ENCODE data around the gene LYPD3.
"Not testable (repeated sequence)": the region's sequence is repeated elsewhere in the genome, so short reads cannot be mapped to it uniquely, and the experiment has no call there.

Gene LYPD3

DNA sequence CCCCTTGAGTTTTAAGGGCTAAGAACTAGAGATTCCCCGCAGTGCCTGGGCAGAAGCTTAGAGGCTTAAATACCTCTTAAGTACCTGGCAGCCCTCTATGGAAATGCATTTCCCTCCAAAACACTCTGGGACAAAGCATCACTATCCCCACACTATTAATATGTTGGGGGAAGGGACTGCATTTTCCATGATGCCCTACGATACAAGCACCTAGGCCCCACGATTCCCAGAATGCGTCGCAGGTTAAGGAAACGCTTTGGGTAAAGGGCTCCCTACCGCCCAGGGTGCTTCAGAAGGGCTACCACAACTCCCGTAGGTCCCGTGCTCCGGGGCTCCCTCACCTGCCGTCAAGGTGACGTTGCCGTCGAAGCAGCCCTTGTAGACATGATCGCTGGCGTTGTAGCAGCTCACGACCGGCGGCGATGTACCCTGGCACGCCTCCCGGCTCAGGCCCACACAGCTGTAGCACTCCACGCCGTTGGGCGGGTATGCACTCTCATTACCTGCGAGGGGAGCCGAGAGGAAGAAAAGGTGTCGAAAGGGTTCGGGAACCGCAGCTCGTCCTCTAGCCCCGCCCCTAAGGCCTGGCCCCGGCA, 2.5 kb downstream of the LYPD3 start:
- no peak for DNase-seq (ENCODE audit: low read depth in 1 of 2, low spot score in 1 of 2)

DNA sequence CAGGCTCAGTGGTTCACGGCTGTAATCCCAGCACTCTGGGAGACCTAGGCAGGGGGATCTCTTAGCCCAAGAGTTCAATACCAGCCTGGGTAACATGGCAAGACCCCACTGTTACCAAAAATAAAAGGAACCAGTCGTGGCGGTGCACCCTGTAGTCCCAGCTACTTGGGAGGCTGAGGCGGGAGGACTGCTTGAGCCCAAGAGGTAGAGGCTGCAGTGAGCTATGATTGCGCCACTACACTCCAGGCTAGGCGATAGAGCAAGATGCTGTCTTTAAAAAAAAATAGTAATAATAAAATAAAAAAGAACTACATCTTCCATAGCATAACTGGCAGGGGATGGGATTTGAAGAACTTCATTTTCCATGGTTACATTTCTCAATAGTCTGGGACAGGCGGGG, 3.0 kb downstream of the LYPD3 start:
- DNase-seq (ENCODE audit: low read depth in 1 of 2, low spot score in 1 of 2), result no peak

DNA sequence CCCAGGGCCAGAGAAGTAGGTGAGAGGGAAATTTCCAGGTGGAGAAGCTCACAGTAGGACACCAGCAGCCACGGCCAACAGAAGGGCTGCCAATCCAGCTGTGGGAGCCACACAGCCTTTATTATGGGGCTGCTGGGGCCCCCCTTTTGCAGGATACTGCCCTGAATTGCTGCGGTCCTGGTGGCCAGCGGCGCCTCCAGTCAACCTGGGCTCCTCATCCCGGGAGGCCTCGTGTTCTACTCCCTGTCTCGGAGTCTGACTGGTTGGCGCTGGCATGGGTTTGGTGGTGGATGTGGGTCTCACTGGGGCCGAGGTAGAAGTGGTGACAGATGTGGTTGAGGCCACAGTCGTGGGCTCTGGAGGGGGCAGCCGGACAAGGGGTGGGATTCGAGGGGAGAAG, 4.1 kb downstream of the LYPD3 start:
- DNase-seq (ENCODE audit: low read depth in 1 of 2, low spot score in 1 of 2), result no peak

DNA sequence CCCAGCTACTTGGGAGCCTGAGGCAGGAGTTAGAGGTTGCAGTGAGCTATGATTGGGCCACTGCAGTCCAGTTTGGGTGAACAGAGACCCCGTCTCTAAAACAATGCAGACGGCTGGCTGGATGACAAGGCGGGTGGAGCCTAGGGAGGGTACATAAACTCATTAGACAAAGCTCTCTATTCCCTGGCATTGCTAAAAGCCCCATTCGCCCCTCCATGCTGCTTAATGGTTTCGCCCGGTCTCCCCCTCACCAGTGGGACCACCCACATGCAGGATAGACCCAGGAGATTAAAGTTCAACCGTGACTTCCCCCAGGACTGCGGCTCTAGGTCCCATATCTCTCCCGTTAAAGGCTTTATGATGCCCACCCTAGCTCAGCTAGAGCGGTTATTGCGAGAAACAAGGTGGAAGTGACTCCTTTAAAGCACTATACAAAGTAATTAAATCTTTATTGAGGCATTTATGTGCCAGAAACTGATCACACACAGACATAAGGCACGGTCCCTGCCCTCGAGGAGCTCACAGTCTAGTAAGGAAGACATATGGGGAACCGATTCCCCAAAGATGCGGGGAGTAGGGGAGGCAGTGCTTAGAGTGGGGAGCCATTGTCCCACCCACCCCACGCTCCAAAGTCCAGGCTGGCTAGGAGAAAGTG, 4.9 kb downstream of the LYPD3 start:
- no peak for DNase-seq (ENCODE audit: low read depth in 1 of 2, low spot score in 1 of 2)

DNA sequence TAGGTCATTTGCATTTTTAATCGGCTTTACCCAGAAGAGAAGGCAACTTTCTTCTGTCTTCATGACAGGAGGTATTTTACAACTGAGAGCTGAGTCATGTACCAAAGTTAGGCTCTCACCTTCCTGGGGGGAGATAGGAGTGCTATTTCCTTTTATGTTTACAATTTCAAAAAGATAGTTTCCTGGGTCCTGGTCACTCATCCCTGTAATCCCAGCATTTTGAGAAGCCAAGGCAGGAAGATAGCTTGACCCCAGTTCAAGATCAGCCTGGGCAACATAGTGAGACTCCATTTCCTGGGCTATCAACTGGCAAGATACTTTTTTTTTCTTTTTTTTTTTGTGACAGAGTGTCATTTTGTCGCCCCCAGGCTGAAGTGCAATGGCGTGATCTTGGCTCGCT, 7.6 kb downstream of the LYPD3 start:
- DNase-seq (ENCODE audit: low read depth in 1 of 2, low spot score in 1 of 2), result no peak

DNA sequence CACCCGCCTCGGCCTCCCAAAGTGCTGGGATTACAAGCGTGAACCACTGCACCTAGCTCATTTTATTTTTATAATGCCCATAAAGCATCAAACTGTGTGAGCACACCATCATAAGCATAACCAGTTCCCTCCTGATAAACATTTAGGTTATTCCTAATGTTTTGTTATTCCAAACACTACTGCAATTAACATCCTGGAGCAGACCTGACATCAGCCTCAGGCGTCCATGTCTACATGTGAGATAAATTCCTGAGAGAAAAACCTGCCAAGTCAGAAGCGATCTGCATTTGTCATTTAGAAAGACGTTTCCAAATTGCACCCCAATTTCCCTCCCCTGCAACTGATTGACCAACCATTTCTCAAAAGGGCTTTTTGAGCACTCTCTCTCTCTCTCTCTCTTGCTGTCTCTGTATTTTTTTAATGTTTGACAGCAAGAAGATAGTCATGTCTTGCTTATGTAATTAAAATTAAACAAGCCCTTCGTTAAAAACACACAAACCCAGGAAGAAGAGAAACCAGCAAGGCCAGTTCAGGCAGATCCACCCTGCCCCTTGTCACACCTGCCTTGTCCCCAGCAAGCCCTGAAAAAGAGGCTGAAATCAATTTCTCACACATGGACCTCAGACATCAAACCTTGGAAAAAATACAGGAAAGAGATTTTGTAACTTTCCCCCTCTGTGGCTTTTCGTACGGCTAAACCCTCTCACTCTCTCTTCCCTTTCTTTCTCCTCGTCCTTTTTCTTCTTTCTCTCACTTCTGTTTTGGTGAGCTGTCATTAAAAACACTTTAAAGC, 9.9 kb downstream of the LYPD3 start:
- no peak for DNase-seq (ENCODE audit: low read depth in 1 of 2, low spot score in 1 of 2)

DNA sequence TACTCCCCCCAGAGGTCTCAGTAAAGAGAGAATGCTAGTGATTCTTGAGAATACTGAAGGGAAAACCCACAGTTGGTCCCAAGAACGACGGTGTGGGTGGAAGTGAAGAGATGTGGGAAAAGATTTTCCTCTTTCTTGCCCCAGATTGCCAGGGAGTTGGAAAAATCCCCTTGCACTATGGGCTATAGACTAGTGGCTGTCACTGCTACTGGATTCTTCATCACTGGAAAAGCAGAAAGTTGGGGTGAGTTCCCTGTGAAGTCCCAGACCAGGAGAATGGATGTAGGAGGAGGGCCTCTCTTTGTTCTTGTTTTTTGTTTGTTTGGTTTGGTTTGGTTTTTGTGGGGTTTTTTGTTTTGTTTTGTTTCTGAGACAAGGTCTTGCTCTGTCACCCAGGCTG, 11.4 kb downstream of the LYPD3 start:
- no peak for DNase-seq (ENCODE audit: low read depth in 1 of 2, low spot score in 1 of 2)

DNA sequence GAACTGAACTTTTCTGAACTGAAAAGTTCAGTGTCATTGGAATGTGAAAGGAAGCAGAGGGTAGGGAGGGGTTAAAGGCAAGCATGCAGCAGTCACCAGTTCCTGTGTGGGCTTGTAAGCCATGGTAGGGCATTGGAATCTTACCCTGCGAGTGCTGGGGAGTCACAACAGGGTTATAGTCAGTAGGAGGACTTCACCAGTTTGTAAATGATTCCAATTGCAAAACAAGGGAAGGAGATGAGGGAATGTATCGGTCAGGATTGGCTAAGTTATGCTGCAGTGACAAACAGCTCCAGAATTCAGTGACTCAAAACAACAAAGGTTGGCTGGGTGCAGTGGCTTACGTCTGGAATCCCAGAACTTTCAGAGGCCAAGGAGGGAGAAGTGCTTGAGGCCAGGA, 12.8 kb downstream of the LYPD3 start:
- no peak for DNase-seq (ENCODE audit: low read depth in 1 of 2, low spot score in 1 of 2)

DNA sequence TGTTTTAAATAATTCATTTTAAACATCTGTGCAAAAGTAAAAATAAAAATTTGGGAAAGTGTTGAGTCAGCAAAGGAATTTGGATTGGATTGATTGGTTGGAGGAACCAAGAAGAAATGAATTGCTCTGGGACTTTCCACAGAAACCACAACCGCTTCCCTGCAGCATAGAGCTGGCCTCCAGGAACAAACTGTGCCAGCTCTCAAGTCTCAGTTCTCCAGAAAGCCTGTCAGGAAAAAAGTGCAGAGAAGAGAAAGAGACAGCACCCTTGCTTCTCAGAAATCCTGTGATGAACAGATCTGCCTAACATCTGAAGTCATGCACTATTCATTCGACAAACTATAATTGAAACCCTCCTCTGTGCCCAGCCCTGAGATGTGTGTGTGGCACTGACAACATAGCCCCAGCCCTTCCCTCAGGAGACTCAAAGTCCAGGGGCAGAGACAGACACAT, 14.8 kb downstream of the LYPD3 start:
- no peak for DNase-seq (ENCODE audit: low read depth in 1 of 2, low spot score in 1 of 2)

DNA sequence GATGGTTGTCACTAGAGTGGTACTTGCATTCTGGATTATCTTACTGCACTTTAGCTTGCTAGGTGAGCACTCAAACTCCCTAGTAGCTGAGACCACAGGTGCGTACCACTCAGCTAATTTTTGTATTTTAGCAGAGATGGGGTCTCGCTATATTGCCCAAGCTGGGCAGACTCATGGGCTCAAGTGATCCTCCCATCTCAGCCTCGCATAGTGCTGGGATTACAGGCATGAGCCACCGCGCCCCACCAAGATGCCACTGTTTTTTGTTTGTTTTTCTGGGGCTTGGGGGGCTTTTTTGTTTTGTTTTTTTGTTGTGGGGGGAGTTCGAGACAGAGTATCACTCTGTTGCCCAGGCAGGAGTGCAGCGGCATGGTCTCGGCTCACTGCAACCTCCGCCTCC, 17.8 kb downstream of the LYPD3 start:
- DNase-seq (ENCODE audit: low read depth in 1 of 2, low spot score in 1 of 2), result no peak

DNA sequence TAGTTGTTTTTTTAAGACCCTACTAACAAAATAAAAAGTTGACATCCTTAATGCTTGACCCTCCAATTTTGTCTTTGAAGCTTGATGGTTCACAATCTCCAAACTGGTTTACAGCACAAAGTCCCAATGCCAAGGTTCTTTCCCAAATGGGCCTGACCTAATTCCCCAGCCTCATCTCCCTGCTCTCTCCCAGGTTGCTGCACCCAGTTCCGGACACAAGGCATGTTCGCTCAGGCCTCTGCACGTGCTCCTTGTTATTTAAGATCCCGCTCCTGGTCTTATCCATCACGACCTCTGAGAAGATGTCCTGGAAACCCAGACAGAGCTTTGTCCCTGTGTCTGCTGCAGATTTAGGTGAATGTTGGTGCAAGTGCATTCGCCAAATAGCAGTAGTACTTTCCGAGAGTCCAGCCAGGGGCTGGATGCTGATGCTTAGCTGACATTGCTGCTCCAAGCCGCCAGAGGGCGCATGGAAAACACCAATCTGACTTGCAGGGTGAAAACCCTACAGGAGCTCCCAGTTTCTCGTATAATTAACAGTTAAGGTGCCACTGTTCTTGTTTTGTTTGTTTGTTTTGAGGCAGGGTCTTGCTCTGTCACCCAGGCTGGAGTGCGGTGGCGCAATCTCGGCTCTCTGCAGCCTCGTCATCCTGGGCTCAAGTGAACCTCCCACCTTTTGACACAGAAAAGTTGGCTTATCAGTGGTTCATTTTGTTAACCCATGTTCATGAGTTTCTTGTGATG, 18.5 kb downstream of the LYPD3 start:
- DNase-seq (ENCODE audit: low read depth in 1 of 2, low spot score in 1 of 2), result peak; percentile 68 to 69

DNA sequence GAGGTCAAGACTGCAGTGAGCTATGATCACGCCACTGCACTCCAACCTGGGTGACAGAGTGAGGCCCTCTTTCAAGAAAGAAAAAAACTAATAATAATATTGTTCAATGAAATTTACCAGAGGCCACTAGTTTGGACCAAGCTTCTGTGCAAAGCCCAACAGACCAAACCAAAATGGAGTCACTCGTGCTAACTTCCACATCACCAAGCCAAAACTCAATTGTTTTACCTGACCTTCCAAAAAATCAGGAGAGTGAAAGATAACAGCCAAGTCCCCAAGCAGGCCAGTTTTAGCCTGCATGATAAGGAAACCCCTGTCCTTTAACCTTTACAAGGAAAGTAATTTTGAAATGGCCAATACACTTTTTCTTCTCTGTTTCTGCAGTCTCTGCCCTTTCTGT, 20.0 kb downstream of the LYPD3 start:
- DNase-seq (ENCODE audit: low read depth in 1 of 2, low spot score in 1 of 2), result no peak

DNA sequence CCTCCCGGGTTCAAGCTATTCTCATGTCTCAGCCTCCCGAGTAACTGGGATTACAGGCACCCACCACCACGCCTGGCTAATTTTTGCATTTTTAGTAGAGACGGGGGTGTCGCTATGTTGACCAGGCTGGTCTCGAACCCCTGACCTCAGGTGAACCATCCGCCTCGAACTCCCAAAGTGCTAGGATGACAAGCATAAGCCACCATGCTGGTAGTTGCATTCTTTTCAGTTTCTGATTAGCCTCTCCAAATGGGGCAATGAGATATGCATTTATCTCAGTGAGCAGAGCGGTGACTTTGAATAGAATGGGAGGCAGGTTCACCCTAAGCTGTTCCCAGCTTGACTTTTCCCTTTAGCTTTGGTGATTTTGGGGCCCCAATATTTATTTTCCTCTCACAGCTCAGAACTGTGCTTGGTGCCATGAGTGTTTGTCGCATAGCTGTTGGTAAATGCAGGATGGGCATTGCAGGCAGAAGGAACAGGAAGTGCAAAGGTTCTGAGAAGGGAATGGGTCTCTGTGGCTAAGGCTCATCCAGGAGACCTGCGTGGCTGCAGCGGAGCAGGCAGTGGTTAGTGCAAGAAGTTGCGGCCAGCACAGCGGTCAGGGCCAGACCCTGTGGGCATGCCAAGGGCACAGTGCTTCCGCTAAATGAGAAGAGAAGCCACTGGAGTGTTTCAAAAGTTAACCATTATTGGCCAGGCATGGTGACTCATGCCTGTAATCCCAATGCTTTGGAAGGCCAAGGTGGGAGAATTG, 20.7 kb downstream of the LYPD3 start:
- DNase-seq (ENCODE audit: low read depth in 1 of 2, low spot score in 1 of 2), result no peak

DNA sequence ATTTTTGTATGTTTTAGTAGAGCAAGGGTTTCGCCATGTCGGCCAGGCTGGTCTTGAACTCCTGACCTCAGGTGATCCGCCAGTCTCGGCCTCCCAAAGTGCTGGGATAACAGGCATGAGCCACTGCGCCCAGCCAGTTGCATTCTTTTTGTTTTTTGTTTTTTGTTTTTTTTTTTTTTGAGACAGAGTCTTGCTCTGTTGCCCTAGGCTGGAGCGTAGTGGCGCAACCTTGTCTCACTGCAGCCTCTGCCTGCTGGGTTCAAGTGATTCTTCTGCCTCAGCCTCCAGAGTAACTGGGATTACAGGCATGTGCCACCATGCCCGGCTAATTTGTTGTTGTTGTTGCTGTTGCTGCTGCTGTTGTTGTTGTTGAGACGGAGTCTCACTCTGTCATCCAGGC, 21.3 kb downstream of the LYPD3 start:
- not testable (repeated sequence) for DNase-seq (ENCODE audit: low read depth in 1 of 2, low spot score in 1 of 2)

DNA sequence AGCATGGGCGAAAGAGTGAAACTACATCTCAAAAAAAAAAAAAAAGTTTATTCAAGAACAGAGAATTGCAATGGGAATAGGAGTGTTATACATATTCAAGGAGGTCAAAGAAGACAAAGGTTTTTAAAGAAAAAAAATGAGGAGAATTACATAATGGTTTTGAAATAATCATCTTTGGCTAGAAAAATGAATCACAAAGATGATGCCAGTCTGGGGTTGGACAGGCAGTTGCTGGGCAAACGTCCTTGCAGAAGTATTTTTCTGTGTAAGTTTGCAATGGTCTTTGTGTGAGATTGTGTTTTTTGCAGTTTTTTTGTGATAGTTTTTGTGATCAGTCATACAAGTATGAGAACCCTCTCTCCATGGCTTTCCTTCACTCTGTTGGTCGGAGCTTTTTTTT, 23.7 kb downstream of the LYPD3 start:
- DNase-seq (ENCODE audit: low read depth in 1 of 2, low spot score in 1 of 2), result no peak

DNA sequence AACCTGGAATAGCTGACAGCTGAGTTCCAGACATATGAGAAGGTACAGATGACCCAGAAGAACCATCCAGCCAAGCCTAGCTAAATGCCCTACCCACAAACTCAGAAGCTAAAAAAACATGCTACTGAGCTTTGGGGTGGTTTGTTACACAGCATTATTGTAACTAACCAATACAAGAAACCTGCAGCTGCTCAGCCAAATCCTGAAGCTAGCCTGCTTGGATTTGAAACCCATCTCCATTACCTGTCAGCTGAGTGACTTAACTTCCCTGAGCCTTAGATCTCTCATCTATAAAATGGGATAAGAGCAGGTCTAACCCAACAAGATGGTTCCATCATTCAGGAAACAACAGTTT, 25.7 kb downstream of the LYPD3 start:
- no peak for DNase-seq (ENCODE audit: low read depth in 1 of 2, low spot score in 1 of 2)

DNA sequence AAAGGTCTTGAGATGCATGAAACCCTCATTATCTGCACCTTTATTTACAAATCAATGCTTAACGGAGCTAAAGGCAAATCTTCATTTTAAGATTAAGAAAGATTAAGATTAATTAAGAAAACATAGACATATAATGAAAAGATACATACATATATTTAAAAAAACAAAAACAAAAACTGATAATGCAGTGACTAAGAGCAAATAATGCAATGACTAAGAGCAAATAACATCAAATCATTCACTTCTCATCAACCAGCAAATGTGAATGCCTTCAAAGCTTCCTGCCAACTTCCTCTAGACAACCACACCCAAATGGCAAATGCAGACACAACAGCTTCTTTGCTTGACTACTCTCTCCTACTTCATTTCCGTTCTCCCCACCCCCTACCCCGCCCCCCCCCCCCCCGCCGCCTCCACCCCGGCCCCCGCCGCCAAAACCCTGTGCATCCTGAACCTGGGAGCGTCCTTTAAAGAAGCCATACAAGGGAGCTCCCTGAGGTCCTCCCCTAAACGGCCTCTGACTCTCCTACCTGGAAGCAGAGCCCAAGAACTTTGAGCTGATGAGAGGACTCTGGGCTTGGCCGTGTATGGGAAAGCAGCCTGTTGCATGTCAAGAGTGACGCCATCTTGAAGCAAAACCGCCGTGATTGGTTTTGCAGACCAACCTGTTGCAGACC, 26.2 kb downstream of the LYPD3 start:
- peak in 1 of 2 donors; percentile 17 for DNase-seq (ENCODE audit: low read depth in 1 of 2, low spot score in 1 of 2)

DNA sequence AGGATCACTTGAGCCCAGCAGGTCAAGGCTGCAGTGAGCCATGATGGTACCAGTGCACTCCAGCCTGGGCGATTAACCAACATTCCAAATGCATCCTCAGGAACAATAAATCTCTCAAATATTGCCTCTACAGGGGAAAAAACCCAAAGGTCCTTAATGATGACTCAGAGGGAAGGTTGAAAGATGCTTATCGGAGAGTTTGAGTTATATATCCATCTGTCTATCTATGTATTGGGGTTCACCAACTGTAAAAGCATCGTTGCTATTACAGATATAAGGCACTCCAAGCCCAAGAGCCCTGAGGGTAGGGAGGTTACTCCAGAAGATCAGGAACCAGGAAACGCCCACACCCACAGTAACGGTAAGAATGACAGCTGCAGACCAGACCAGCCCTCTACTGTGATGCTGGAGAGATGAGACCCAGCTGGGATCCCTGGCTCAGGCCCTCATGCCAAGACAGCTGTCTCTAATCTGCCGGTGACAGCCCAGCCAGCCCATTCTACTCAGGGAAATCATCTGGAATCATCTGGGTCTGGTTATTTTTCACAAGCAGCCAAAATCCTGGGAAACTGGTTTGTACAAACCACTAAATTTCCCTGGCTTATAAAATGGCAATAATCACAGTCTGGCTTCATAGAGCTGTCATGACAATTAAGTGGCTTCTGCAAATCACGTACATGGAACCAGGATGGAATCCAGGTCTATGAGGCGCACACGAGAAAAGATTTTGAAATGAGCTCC, 26.9 kb downstream of the LYPD3 start:
- DNase-seq (ENCODE audit: low read depth in 1 of 2, low spot score in 1 of 2), result no peak

DNA sequence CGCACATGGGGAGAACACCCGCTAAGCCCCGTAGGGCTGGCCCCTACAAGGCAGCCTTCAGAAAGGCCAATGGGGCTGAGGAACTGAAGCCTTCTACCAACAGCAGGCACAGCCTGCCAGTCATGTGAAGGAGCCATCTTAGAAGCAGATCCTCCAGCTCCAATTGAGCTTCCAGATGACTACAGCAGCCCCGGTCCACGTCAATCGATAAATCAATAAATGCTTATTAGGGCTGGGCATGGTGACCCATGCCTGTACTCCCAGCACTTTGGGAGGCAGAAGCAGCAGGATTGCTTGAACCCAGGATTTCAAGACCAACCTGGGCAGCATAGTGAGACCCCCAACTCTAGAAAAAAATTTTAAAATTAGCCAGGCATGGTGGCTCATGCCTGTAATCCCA, 27.7 kb downstream of the LYPD3 start:
- no peak for DNase-seq (ENCODE audit: low read depth in 1 of 2, low spot score in 1 of 2)

DNA sequence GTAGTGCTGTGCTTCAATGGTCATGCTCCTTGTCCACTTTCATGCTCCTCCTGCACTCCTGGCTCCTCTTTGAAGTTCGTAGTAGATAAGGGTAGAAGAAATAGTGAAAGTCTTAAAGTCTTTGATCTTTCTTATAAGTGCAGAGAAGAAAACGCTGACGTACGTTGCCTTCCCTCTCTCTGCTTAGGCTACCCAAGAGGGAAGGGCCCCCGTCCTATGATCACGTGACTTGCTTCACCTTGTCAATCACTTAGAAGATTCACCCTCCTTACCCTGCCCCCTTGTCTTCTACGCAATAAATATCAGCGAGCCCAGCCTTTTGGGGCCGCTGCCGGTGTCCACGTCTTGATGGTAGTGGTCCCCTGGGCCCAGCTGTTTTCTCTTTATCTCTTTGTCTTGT, 28.1 kb downstream of the LYPD3 start:
- DNase-seq (ENCODE audit: low read depth in 1 of 2, low spot score in 1 of 2), result not testable (repeated sequence)

All from activated T-helper 1 cell treated with anti-CD3 and anti-CD28 coated beads, Interleukin-2, amount 50 U/mL, for 16 hours (primary cell).